GM19455 (cell line): ENCODE results near the gene EIF4G3.
"Not testable (repeated sequence)": the region's sequence is repeated elsewhere in the genome, so short reads cannot be mapped to it uniquely, and the experiment has no call there.

Source experiments
- ATAC-seq: cut with Tn5 transposase; IDR thresholded peaks from one replicate; pipeline ENCODE4 v1.9.1; 2021; ENCODE audit not compliant: unreplicated experiment

The EIF4G3 gene

DNA sequence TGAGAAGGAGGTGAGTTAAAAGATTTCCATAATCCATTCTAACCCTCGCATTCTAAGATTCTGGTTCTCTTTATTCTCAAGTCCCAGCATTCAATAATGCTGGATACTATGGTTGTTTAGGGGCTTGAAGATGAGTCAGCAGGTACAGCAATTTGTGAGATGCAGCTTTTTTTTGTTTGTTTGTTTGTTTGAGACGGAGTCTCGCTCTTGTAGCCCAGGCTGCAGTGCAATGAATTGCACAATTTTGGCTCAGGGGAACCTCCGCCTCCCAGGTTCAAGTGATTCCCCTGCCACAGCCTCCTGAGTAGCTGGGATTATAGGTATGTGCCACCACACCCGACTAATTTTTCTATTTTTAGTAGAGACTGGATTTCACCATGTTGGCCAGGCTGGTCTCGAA lies 23.3 kb downstream of the EIF4G3 start:
- no peak for ATAC-seq

DNA sequence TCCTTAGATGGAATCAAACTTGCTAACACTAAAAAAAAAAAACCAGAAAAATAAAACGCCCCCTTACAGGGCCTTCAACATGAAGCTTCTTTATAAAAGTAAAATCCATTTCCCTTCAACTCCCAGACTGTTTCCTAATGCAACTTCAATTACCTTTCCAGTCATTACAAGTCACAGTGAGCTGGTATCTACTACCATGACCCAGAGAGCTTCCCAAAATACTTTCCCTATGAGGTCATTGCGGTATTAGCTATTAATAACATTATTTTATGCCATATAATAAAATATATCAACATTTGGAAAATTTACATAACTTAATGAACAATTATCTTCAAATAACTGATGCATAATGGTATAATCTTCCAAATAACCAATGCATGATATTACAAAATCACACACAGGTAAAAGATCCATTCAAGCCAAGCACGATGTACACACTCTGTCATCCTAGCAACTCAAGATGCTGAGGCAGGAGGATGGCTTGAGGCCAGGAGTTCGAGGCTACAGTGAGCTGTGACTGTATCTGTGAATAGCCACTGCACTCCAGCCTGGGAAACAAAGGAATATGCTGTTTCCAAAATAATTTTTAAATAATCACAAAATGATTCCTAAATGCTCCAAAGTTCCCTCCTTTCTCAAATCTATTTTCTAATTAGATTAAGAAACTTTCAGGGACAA lies 24.1 kb downstream of the EIF4G3 start:
- ATAC-seq, result no peak

DNA sequence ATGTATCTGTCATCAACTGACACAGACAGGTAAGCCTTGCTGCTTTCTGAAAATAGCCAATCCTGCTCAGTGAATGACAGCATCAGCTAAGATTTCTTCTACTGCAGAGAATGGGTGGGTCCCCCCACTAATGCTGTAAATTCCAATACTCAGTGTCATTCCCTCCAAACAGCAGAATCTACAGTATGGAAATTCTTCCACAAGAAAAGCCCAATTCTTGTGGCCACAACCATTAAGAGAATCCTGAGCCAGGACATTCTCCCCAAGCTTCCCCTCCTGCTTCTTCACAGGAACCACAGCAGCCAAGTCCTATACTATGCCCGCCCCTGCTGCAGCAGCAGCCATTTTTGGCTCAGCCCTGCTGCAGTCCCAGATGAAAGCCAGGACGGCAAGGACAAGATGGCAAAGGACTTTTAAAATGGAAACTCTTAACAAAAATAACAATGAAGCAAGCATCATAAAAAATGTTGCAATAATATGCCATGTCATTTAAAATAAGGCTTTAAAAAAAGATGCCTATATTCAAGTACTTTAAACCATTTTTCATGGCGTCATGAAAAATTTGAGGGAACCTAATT lies 26.8 kb downstream of the EIF4G3 start:
- no peak for ATAC-seq

GRCh38 chr1:21149430-21149854 lies 27.3 kb downstream of the EIF4G3 start:
- ATAC-seq, result no peak

GRCh38 chr1:21143752-21144151 lies 32.9 kb downstream of the EIF4G3 start:
- no peak for ATAC-seq

DNA sequence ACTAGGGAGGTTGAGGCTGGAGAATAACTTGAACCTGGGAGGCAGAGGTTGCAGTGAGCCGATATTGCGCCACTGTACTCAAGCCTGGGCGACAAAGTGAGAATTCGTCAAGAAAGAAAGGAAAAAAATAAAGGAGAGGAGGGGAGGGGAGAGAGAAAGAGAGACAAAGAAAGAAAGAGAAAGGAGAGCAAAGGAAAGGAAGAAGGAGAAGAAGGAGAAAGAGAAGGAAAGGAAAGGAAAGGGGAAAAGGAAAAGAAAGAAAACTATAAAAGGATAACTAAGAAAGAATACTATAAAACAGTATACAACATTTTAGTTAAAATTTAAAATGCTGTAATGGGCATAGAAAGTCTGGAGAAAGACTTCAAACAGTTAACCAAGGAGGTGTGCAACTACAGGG lies 33.6 kb downstream of the EIF4G3 start:
- ATAC-seq, result no peak

GRCh38 chr1:21141030-21141429 lies 35.7 kb downstream of the EIF4G3 start:
- ATAC-seq, result no peak

DNA sequence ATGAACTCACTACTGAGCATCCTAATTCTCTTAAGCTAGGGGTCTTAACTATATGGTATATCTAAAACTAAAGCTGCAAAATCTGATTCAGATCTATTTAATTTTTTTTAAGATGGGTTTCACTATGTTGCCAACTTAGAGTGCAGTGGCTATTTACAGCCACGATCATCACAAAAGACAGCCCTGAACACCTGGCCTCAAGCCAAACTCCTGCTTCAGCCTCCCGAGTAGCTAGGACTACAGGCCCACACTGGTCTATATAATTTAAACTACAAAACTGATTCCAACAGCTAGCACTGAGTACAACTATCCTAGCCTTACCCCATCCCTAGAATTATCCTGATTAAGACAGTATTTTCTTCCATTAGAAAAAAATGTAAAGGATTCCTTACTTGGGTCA lies 37.1 kb downstream of the EIF4G3 start:
- no peak for ATAC-seq

GRCh38 chr1:21136344-21136743 lies 40.4 kb downstream of the EIF4G3 start:
- ATAC-seq, result not testable (repeated sequence)

DNA sequence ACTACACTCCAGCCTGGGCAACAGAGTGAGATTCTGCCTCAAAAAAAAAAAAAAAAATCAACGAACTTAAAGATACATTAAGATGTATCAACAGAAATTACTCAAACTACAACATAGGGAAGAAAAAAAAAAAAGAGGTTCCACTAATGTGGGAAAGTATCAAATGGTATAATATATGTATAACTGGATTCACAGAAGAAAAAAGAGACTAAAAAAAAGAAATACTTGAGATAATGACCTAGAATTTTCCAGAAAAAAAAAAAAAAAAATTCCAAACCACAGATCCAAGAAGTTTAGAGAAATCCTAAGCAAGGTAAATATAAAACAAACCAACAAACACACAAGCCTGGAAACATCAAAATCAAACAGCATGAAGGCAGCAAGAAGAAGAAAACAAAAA lies 45.5 kb downstream of the EIF4G3 start:
- no peak for ATAC-seq

- no peak for ATAC-seq
Measured at GRCh38 chr1:21129407-21129806, 47.3 kb downstream of the EIF4G3 start.

GRCh38 chr1:21126324-21126723 lies 50.4 kb downstream of the EIF4G3 start:
- ATAC-seq, result no peak

DNA sequence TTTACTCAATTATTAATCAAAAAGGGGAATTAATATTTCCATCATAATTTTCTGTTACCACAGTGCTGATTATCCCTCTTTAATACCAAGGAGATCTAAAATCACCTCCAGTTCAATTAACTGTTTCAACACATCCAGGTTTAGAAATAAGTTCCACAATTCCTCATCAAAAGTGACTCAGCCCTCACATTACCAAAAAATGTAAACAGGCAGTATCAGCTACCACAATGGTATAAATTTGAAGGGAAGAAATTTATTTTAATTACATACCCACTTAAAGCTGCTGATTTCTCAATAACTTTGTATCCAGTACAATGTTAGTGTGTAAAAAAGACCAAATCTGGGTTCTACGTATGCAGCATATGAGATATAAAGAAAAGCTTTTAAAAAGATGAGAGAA lies 51.9 kb downstream of the EIF4G3 start:
- no peak for ATAC-seq

DNA sequence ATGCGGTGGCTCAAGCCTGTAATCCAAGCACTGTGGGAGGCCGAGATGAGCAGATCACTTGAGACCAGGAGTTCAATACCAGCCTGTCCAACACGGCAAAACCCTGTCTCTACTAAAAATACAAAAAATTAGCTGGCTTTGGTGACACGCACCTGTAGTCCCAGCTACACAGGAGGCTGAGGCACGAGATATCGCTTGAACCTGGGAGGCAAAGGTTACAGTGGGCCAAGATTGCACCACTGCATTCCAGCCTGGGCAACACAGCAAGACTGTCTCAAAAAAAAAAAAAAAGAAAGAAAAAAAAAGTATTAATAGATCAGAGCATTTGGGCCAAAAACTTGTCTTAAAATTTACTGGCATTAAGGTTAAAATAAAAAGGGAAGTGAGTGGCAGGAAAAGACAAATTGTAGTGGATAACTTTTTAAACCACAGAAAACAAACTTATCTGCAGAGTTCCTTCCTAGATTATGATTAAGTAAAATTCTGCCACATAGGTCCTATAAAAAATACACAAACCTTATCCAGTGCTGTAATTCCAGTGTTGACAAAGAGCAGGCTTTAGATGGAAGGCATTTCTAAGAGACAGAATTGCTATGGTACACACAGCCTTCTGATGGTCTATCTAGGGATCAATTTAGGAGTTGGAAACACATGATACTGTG lies 53.3 kb downstream of the EIF4G3 start:
- ATAC-seq, result no peak

- ATAC-seq, result no peak
Measured at GRCh38 chr1:21121764-21122471, 54.8 kb downstream of the EIF4G3 start.

- no peak for ATAC-seq
Measured at GRCh38 chr1:21118167-21118566, 58.5 kb downstream of the EIF4G3 start.

GRCh38 chr1:21117597-21118001 lies 59.1 kb downstream of the EIF4G3 start:
- ATAC-seq, result no peak

GRCh38 chr1:21117159-21117558 lies 59.5 kb downstream of the EIF4G3 start:
- ATAC-seq, result no peak

GRCh38 chr1:21115098-21115760 lies 61.5 kb downstream of the EIF4G3 start:
- ATAC-seq, result no peak

DNA sequence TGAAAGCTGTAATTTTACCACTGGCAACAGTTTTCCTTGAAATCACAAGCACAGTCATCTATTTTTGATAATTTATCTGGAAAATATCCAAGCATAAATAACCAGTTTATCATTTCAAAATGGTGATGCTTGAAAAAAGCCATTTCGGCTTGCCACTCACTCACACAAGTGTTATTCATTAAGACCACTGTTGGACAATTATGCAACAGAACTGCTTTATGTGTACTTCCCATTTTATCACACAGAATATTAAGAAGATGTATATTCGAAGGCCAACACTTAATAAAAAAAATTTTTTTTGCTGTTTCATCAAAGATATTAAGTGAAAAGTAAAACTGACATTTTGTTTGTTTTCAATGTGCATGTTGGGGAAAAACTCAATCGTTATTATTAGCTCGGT lies 62.3 kb downstream of the EIF4G3 start:
- ATAC-seq, result no peak

GRCh38 chr1:21110163-21110562 lies 66.5 kb downstream of the EIF4G3 start:
- ATAC-seq, result no peak
